HEK293 (cell line): ENCODE results near the gene SHISAL1.

ENCODE experiments used
- CTCF ChIP-seq: fragments of 450-650 bp; formaldehyde crosslinking; IDR thresholded peaks from 2 replicates; pipeline ENCODE4 v1.5.1; 2016; ENCODE audit warnings: missing biosample characterization, missing genetic modification characterization
- HOXA7 ChIP-seq: sonication (generic); formaldehyde crosslinking; IDR thresholded peaks from 2 replicates; pipeline ENCODE4 v1.8.1; 2022; ENCODE audit warnings: missing genetic modification reagents, borderline replicate concordance
- ZNF335 ChIP-seq: fragments of 450-650 bp; formaldehyde crosslinking; conservative IDR thresholded peaks from 2 replicates; pipeline ENCODE4 v1.5.1; 2016; ENCODE audit warnings: missing biosample characterization, missing genetic modification characterization

- TF ChIP-seq CTCF (tag by site-specific recombination) (no peak), ZNF335 (tag by site-specific recombination) (no peak), HOXA7 (no peak)
These were observed 94.7 kb downstream of the SHISAL1 start for GRCh38 chr22:44218071-44218470.
